GM19099 (cell line): ENCODE data around the gene SLC25A1.

Experiments used
- POLR2A ChIP-seq: IDR thresholded peaks from 3 replicates; pipeline ENCODE4 v1.6.1; 2011; ENCODE audit warnings: low read depth; ENCODE audit not compliant: insufficient read length; ENCODE audit errors: extremely low read depth

The SLC25A1 gene

GRCh38 chr22:19213001-19213400 lies 34.5 kb upstream of the SLC25A1 start:
- TF ChIP-seq POLR2A = no peak

- no peak for TF ChIP-seq POLR2A
Measured at GRCh38 chr22:19212302-19212870, 33.9 kb upstream of the SLC25A1 start.

GRCh38 chr22:19210188-19210587 lies 31.7 kb upstream of the SLC25A1 start:
- TF ChIP-seq POLR2A = no peak

GRCh38 chr22:19208287-19208847 lies 29.8 kb upstream of the SLC25A1 start:
- no peak for TF ChIP-seq POLR2A

- no peak for TF ChIP-seq POLR2A
Measured at GRCh38 chr22:19207884-19208283, 29.3 kb upstream of the SLC25A1 start.

GRCh38 chr22:19207401-19207808 lies 28.9 kb upstream of the SLC25A1 start:
- no peak for TF ChIP-seq POLR2A

- no peak for TF ChIP-seq POLR2A
Measured at GRCh38 chr22:19206287-19206686, 27.8 kb upstream of the SLC25A1 start.

- no peak for TF ChIP-seq POLR2A
Measured at GRCh38 chr22:19204640-19205039, 26.1 kb upstream of the SLC25A1 start.

GRCh38 chr22:19203834-19204233 lies 25.3 kb upstream of the SLC25A1 start:
- no peak for TF ChIP-seq POLR2A

GRCh38 chr22:19201869-19202798 lies 23.6 kb upstream of the SLC25A1 start:
- TF ChIP-seq POLR2A = no peak

GRCh38 chr22:19201130-19201868 lies 22.8 kb upstream of the SLC25A1 start:
- no peak for TF ChIP-seq POLR2A

- no peak for TF ChIP-seq POLR2A
Measured at GRCh38 chr22:19199479-19199878, 20.9 kb upstream of the SLC25A1 start.

GRCh38 chr22:19197997-19198865 lies 19.7 kb upstream of the SLC25A1 start:
- no peak for TF ChIP-seq POLR2A
